ENCODE results near the gene CXorf66. TPM values are rescaled to one million over a fixed set of nuclear protein-coding genes. Genes with fewer than 3 reads are reported as not detected.

The CXorf66 gene
- total RNA-seq, 4 donors from 2014 or later, result not detected

DNA sequence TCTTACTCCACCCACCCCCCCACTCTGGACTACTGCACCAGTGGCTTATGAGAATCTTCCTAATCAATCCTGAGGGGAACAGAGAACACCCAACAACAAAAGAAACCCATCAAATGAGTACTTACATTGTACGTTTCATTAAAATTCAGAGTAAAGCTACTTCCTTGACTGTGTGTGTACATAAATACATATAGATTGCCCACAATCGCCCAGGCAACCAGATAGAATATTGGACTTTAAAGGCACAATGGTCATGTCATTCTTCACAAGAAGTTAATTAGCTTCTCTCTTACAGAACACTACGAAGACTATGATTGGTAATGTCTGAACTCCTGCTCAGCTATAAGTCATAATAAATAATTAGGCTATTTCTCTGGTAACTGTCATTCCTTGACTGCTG lies 20.2 kb downstream of the CXorf66 start:
- H3K36me3 ChIP-seq, result no peaks in the 10 kb centered on the region
- H3K9me3 ChIP-seq, result no peaks in the 10 kb centered on the region
- no peak for DNase-seq (ENCODE audit: low spot score in 2 of 2)
- H3K4me3 ChIP-seq, result no peak overlapping the region
- no peak overlapping the region for H3K27ac ChIP-seq
- TF ChIP-seq EP300 (IDR thresholded peaks at IDR 0.05) (no peak), POLR2A (IDR thresholded peaks at IDR 0.05) (no peak)
- TF ChIP-seq, protein P1, sequence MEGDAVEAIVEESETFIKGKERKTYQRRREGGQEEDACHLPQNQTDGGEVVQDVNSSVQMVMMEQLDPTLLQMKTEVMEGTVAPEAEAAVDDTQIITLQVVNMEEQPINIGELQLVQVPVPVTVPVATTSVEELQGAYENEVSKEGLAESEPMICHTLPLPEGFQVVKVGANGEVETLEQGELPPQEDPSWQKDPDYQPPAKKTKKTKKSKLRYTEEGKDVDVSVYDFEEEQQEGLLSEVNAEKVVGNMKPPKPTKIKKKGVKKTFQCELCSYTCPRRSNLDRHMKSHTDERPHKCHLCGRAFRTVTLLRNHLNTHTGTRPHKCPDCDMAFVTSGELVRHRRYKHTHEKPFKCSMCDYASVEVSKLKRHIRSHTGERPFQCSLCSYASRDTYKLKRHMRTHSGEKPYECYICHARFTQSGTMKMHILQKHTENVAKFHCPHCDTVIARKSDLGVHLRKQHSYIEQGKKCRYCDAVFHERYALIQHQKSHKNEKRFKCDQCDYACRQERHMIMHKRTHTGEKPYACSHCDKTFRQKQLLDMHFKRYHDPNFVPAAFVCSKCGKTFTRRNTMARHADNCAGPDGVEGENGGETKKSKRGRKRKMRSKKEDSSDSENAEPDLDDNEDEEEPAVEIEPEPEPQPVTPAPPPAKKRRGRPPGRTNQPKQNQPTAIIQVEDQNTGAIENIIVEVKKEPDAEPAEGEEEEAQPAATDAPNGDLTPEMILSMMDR (IDR thresholded peaks at IDR 0.05), result no peak
- H3K4me1 ChIP-seq, result no peaks in the 10 kb centered on the region
- WGBS, 2 donors, result 69 to 84% methylated on average over 3 of the region's 3 CpGs
- H3K27me3 ChIP-seq, result no peaks in the 10 kb centered on the region

DNA sequence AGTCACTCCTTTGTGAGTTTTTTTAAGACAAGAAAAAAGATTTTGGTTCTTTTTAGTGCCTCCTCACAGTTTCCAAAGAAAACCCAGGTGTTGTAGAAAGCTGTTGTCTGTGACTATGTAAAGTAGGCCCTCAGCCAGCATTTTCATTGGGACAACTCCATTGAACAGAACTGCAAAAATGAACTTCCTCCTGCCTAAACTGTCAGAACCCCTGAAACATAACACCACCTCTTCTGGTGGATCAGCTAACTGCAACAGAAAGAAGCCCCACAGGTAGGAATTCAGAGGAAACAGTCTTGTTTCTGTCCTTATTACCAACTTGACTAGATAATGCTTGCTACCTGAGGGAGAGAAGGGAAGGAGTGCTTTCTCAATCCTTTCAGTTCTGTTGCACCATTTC lies 29.1 kb downstream of the CXorf66 start:
- no peak overlapping the region for H3K27ac ChIP-seq
- no peaks in the 10 kb centered on the region for H3K9me3 ChIP-seq
- no peaks in the 10 kb centered on the region for H3K4me1 ChIP-seq
- peaks cover 0 to 4% of the 10 kb centered on the region in 2 donors for H3K27me3 ChIP-seq
- no peaks in the 10 kb centered on the region for H3K36me3 ChIP-seq
- TF ChIP-seq POLR2A (IDR thresholded peaks at IDR 0.05), result no peak
- TF ChIP-seq EP300 (IDR thresholded peaks at IDR 0.05), result no peak
- TF ChIP-seq, protein P1 (IDR thresholded peaks at IDR 0.05), result no peak
- no peak overlapping the region for H3K4me3 ChIP-seq
- DNase-seq (ENCODE audit: low spot score in 2 of 2), result no peak

DNA sequence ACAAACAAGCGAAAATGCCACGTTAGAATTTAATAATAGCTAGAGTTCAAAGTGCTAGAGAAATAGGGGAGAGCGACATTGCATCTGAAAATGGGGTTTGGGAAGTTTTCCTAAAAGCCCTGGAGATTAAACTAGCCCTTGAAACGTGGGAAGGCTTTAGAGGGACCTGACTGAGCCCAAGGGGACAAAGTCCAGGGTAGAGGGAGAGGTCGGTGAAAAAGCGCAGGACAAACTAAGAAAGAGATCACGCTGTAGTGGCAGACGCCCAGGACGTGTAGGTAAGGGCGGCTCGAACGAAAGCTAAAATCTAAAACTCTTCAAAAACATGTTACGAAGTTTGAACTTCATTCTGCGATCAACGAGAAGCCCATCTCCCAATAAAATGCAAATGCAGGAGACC lies 31.4 kb downstream of the CXorf66 start:
- DNase-seq (ENCODE audit: low spot score in 2 of 2), result no peak
- 57 to 70% methylated on average over 15 of the region's 15 CpGs for WGBS, 2 donors
- peaks cover 0 to 4% of the 10 kb centered on the region in 2 donors for H3K27me3 ChIP-seq
- peak overlapping the region; percentile 96 to 99 (median 98) for H3K27ac ChIP-seq
- no peaks in the 10 kb centered on the region for H3K4me1 ChIP-seq
- H3K4me3 ChIP-seq, result peak overlapping the region; percentile 56 to 91 (median 84)
- H3K9me3 ChIP-seq, result no peaks in the 10 kb centered on the region
- TF ChIP-seq EP300 (IDR thresholded peaks at IDR 0.05) (no peak), POLR2A (IDR thresholded peaks at IDR 0.05) (no peak)
- TF ChIP-seq, protein P1 (IDR thresholded peaks at IDR 0.05), result no peak
- H3K36me3 ChIP-seq, result no peaks in the 10 kb centered on the region

DNA sequence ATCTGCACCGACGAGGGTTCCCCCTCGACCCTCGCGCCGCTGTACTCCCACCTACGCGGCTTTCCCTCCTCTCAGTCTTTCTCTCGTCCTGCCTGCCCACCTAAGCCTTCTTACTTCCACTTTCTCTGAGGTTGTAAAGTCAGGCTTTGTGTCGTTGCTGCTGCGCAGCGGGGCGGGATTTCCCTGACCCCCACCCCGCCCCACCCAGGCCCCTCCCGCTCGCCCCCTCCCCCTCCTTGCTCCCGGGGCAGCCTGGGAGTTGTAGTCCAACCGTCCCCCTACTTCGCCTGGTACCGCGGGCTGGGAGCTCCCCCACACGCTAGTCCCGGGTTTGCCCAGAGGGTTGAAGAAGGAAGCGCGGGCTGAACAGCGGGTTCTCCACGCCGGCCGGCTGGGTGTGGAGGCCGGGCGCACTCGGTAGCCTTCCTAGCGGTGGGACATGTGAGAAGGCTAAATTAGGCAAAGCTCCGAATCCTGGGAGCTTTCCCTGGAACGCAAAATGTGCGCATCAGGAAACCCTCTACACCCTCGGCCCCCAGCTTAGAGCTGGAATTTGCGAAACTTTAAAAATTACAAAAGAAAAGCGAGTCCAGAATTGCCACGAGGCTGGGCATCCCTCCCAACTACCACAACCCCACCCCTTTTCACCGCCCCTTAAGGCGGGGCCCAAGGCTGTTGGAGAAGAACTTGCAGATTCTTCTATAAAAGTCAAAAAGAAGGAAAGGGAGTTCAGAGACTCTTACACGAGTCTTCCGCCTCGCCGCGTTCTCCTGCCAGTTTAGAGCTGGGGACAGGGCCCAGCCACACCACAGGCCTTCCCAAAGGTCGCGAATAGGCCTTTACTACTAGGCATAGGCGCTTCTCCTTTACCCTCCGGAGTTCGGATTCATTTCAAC lies 32.2 kb downstream of the CXorf66 start, which contains the start of gene ATP11C:
ATP11C (minus strand) TSS at position 153 of the 896 bp plus-strand sequence. CDS start 1,011 bp downstream, outside the sequence.
- no peaks in the 10 kb centered on the region for H3K9me3 ChIP-seq
- peak within 1 kb of the TSS; percentile 56 to 91 (median 84) for H3K4me3 ChIP-seq
- TF ChIP-seq, protein P1 (IDR thresholded peaks at IDR 0.05), result peak in 1 of 5 experiments; percentile 5
- peak in 1 of 2 donors; percentile 87 for TF ChIP-seq EP300 (IDR thresholded peaks at IDR 0.05)
- TF ChIP-seq POLR2A (IDR thresholded peaks at IDR 0.05), result peak; percentile 16 to 58
- no peaks in the 10 kb centered on the region for H3K36me3 ChIP-seq
- H3K27ac ChIP-seq, result peak within 1 kb of the TSS; percentile 96 to 99 (median 98)
- H3K4me1 ChIP-seq, result no peaks in the 10 kb centered on the region
- 1 to 23% methylated on average over 29 to 51 of the region's 52 CpGs for WGBS, 2 donors
- peak; percentile 65 to 73 for DNase-seq (ENCODE audit: low spot score in 2 of 2)
- H3K27me3 ChIP-seq, result peaks cover 0 to 4% of the 10 kb centered on the region in 2 donors

Data from tibial nerve (tissue), 4 donors.